Effector memory CD8-positive, alpha-beta T cell (primary cell): ENCODE results near the gene PXK.

Experiments used
- ATAC-seq: fragments of 150-1000 bp; cut with Tn5 transposase; replicated peaks from 2 replicates; pipeline ENCODE4 v1.10.0; 2021; ENCODE audit warnings: mild to moderate bottlenecking, moderate library complexity
- DNase-seq, 3 experiments: peaks; one replicate each; pipeline ENCODE4 v3.0.0; 2021
- H3K27ac Mint-ChIP-seq, 2 donors: one replicate each; pipeline ENCODE4 v1.8.0; 2022; ENCODE audit warnings: mild to moderate bottlenecking in 2 of 2, mixed read lengths in 2 of 2, moderate library complexity in 2 of 2
- H3K27me3 Mint-ChIP-seq, 2 donors: one replicate each; pipeline ENCODE4 v1.8.0; 2022; ENCODE audit warnings: mixed read lengths in 2 of 2
- H3K36me3 Mint-ChIP-seq: one replicate; pipeline ENCODE4 v1.8.0; 2022; ENCODE audit warnings: mild to moderate bottlenecking, moderate library complexity, mixed read lengths; ENCODE audit not compliant: insufficient read depth
- H3K4me1 Mint-ChIP-seq, 2 donors: one replicate each; pipeline ENCODE4 v1.8.0; 2022; ENCODE audit warnings: low read depth in 2 of 2, mixed read lengths in 2 of 2
- H3K4me3 Mint-ChIP-seq, 2 donors: one replicate each; pipeline ENCODE4 v1.8.0; 2022; ENCODE audit warnings: mild to moderate bottlenecking in 2 of 2, mixed read lengths in 2 of 2, moderate library complexity in 2 of 2
- H3K9me3 Mint-ChIP-seq, 2 donors: one replicate each; pipeline ENCODE4 v1.8.0; 2022; ENCODE audit warnings: mixed read lengths in 2 of 2

Gene PXK

DNA sequence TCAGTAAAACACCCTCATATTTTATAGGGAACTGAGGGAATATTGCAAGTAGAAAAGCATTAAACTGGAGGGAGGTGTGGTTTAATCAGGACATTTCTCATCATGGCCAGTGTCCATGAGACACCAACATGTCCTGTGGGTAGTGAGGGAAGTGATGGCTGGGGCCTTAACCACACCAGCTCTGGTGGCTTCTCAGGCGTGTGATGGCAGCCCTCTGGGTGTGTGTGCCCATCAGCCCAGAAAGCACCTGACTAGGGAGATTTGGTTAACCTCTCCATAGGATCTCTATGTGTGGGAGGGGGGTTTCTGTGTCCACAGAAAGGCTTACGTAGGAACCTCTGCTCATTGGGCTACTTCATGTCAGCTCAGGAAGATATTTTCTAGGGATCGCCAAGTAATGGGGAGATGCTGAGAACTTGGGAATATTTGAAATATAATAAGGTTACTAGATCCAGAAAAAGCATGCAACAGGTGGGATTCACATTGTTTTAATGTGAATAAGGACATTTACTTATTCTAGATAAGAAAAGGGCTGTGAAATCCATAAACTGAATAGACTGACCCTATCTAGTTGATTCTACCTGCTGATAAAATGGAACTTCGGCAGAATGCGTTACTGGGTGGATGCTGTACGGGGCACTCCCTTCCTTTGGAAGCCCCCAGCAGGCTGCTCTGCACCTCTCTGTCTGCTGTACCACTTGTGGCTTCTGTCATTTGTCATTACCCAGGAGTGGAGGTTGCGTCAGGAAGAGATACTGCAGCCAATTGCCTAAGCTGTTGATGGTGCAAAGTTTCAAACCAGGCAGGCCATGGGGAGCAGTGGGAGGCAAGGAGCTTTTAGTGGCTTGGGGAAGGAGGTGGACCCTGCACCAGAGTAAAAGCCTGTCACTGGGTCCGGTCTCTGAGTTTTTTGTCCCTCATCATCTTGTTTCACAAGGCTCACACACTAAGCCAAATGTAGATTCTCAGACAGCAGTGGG, 79.4 kb downstream of the PXK start:
- peaks cover 10% of the 10 kb centered on the region for H3K36me3 Mint-ChIP-seq

DNA sequence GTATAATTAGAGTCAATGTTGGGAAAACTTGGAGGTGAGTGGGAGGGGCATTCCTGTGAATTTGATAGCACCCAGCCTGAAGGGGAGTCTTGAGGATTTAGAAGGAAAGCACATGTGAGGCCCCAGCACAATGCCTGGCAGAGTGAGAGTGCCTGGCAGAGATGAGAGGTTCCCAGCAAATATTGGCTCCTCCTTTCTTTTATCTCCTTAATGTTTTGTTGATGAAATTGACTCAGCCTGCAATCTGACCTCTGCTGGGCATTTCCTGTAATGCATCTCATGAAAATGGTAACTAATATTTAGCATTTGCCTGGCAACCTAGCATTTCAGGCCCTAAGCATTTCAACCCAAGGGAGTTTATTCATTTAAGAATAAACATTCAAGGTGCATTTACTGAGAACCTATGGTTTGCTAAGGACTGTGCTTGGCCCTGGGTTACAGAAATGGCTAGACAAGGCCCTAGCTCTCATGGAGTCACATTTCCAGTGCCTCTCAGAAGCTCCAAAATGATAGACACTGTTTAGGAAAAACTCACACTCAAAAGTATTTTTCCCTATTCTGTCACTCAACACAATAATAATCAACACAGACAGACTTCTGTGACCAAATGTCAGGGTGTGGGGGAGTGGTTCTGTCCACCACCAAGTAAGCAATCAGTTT, 82.0 kb downstream of the PXK start:
- Mint-ChIP-seq H3K27me3 (no peaks in the 10 kb centered on the region), H3K27ac (no peak overlapping the region), H3K36me3 (peaks cover 10% of the 10 kb centered on the region), H3K9me3 (no peaks in the 10 kb centered on the region), H3K4me3 (no peak overlapping the region), H3K4me1 (peaks cover 0 to 4% of the 10 kb centered on the region in 2 donors)
- peak; percentile 51 to 62 (median 56) for DNase-seq
- peak; percentile 78 for ATAC-seq

More for the DNA sequence above, 79.4 kb downstream of the PXK start:
- H3K27ac Mint-ChIP-seq = no peak overlapping the region
- DNase-seq (no peak), ATAC-seq (no peak)
- H3K27me3 Mint-ChIP-seq = no peaks in the 10 kb centered on the region
- no peaks in the 10 kb centered on the region for H3K4me1 Mint-ChIP-seq
- H3K9me3 Mint-ChIP-seq = no peaks in the 10 kb centered on the region
- no peak overlapping the region for H3K4me3 Mint-ChIP-seq

DNA sequence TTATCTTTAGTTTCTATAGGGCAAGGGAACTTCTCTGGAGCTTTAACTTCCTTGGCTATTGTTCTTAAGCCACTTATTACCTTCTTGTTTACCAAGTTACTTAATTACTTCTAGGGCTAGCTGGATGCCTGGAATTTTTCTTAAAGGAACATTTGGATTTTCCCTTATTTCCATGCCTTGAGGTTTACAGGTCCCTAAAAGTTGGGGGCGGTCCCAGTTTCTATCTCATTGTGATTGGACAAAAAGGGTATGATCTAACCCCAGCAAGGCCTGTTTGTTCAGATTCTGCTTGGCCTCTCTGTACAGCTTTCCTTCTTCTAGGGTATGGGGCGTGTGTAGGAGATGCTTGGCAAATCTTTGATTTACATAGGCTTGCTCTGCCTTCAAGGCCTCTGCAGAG, 83.5 kb downstream of the PXK start:
- ATAC-seq (no peak), DNase-seq (no peak)
- H3K4me3 Mint-ChIP-seq = no peak overlapping the region
- no peak overlapping the region for H3K27ac Mint-ChIP-seq
- H3K36me3 Mint-ChIP-seq = peaks cover 7% of the 10 kb centered on the region
- peaks cover 2 to 7% of the 10 kb centered on the region in 2 donors for H3K4me1 Mint-ChIP-seq
- H3K9me3 Mint-ChIP-seq = no peaks in the 10 kb centered on the region
- H3K27me3 Mint-ChIP-seq = no peaks in the 10 kb centered on the region

DNA sequence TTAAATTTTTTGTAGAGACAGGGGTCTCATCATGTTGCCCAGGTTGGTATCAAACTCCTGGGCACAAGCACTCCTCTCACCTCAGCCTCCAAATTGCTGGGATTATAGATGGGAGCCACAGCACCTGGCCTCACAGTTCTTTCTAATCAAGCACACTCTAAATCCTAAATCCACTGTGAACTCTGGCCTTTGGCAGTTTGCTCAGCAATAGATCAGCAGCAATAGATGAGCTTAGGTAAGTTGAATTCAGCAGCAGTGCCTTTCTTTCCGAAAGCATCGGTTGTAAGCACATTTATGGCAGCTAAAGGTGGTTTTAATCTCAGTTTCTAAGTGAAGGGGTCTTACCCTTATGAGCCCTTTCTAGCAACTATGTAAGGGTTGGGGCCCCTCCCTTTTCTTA, 84.4 kb downstream of the PXK start:
- Mint-ChIP-seq H3K36me3 (peaks cover 6% of the 10 kb centered on the region), H3K4me1 (peaks cover 2 to 7% of the 10 kb centered on the region in 2 donors), H3K27ac (no peak overlapping the region), H3K27me3 (no peaks in the 10 kb centered on the region), H3K9me3 (no peaks in the 10 kb centered on the region), H3K4me3 (no peak overlapping the region)
- DNase-seq (no peak), ATAC-seq (no peak)

DNA sequence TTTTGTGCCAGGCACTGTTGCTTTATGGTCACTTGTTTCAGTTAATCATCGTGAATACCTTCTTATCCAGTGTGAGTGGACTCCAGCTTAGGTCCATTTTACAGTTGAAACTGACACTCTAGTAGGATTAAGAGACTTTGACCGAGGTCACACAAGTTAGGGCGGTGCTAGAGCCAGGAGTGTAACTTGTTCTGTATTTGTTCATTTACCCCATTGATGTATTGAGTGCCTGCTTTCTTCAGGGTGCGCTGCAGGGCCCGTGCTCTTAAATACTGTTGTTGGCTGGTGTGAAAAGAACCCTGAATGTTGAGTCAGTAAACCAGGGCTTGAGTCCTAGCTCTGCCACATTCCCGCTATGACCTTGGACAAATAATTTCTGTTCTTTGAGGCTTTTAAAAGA, 85.5 kb downstream of the PXK start:
- DNase-seq = no peak
- Mint-ChIP-seq H3K27me3 (no peaks in the 10 kb centered on the region), H3K4me1 (peaks cover 2 to 7% of the 10 kb centered on the region in 2 donors), H3K27ac (no peak overlapping the region), H3K4me3 (no peak overlapping the region), H3K36me3 (peaks cover 8% of the 10 kb centered on the region), H3K9me3 (no peaks in the 10 kb centered on the region)
- no peak for ATAC-seq

DNA sequence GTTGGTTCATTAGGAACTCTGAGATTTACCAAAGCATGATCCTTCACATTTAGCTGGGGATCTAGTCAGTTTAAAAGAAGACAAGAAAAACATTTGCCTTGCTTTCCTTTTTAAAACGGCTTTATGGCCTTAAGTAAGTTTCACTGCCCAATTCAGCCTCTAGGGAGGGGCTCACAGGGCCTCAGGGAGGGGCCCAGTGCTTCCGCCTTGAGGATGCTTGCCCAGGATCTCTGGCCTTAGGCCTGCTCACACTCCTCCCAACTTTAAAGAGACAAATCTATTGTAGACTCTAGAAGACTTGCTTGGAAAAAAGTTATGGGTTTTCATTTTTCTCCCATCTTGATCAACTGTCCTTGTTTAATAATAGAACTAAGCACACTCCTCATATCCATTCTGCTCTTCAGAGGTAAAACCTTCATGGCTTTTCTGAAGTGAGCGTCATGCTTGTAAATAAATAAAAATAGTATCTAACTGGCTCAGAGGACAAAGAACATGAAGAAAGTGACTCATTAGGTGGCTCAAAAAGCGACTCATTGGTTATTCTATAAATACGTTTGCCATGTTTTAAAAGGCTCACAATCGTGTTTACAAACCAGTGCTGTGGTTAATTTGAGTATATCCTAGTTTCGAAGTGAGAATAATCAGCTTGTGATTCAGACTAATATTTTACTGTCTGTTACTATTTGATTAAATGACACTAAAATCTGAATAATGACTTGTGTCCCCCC, 87.3 kb downstream of the PXK start:
- DNase-seq (no peak), ATAC-seq (no peak)
- H3K4me3 Mint-ChIP-seq = no peak overlapping the region
- peaks cover 2 to 7% of the 10 kb centered on the region in 2 donors for H3K4me1 Mint-ChIP-seq
- H3K27me3 Mint-ChIP-seq = no peaks in the 10 kb centered on the region
- H3K36me3 Mint-ChIP-seq = peaks cover 14% of the 10 kb centered on the region
- peak overlapping the region; percentile 67 to 77 for H3K27ac Mint-ChIP-seq
- no peaks in the 10 kb centered on the region for H3K9me3 Mint-ChIP-seq

DNA sequence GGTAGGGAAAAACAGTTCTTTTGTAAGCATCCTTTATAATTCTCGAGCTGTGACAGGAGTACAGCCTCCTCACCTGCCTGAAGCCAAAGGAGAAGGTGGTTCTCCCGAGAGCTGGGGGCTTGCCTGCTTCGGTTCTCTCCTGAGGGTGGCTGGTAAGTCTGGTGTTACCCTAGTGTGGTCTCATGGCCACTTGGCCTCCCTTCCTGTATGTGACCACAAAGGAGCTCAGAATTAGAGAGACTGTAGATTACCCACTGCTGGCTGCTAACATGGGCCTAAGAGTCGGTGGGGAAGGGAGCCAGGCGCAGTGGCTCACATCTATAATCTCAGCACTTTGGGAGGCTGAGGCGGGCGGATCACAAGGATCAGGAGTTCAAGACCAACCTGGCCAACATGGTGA, 88.3 kb downstream of the PXK start:
- H3K27me3 Mint-ChIP-seq = no peaks in the 10 kb centered on the region
- H3K27ac Mint-ChIP-seq = peak overlapping the region; percentile 67 to 77
- DNase-seq (no peak), ATAC-seq (no peak)
- H3K4me1 Mint-ChIP-seq = peaks cover 2 to 7% of the 10 kb centered on the region in 2 donors
- H3K36me3 Mint-ChIP-seq = peaks cover 20% of the 10 kb centered on the region
- H3K4me3 Mint-ChIP-seq = no peak overlapping the region
- H3K9me3 Mint-ChIP-seq = no peaks in the 10 kb centered on the region

DNA sequence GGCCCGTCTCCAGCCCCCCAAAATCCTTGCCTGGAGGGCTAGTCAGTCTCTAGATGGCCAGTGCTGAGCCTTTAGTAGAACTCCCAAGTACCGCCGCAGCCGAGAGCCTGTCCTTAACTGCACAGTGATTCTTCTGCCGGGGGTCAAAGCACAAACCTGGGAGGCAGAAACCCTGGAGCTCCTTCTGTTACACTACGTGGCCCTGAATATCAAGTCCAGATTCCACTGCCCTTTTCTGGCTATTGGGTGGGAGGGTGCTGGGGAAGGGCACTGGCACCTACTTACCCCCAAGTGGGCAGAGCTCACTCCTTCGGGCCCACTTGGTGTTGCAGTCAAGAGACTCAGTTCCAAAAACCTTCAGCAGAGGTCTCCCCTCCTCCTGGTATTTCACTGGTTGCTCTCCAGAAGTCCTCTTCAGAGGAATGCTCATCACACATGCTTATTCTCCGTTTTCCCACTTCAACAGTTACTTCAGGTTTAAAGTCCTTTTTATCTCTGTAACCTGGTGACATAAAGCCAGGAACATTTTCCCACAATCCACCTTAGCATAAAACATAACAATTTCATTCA, 90.1 kb downstream of the PXK start:
- Mint-ChIP-seq H3K9me3 (no peaks in the 10 kb centered on the region), H3K36me3 (peaks cover 35% of the 10 kb centered on the region), H3K4me3 (no peak overlapping the region), H3K27ac (peak overlapping the region in 1 of 2 donors; percentile 23), H3K27me3 (no peaks in the 10 kb centered on the region), H3K4me1 (peaks cover 2 to 7% of the 10 kb centered on the region in 2 donors)
- no peak for DNase-seq
- ATAC-seq = no peak

DNA sequence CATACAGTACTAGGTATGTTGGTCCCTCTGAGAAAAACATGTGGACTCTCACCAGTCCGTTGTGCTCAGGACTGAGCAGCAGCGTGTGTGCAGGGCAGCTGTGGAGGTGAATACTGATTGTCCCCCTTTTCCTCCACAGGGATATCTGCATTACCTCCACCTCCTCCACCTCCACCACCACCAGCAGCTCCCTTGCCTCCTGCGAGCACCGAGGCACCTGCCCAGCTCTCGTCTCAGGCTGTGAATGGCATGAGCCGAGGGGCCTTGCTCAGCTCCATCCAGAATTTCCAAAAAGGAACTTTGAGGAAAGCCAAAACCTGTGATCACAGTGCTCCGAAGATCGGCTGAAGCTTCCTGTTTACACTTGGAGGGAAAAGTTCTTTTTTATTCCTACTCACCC, 91.9 kb downstream of the PXK start:
- Mint-ChIP-seq H3K4me3 (no peak overlapping the region), H3K4me1 (peaks cover 2 to 3% of the 10 kb centered on the region in 2 donors), H3K9me3 (no peaks in the 10 kb centered on the region), H3K27ac (peak overlapping the region; percentile 29 to 41), H3K36me3 (peaks cover 52% of the 10 kb centered on the region), H3K27me3 (no peaks in the 10 kb centered on the region)
- ATAC-seq = no peak
- no peak for DNase-seq

DNA sequence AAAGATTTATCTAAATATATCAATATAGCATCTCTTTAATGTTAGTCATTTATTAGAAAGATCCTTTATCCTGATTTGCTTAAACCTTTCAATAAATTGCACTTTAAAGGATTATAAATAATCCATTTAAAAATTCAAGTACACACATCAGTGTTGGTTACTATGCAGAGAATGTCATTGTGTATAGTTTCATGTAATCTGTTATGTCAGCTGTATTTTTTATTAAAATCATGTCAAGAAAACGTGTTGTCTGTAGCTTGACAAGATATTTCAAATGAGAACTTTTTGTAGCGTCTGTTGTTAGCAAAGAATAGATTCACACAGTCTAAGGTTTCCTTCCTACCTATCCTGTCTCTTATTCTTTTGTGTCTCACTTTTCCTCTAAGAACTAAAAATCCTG, 93.1 kb downstream of the PXK start:
- Mint-ChIP-seq H3K4me3 (no peak overlapping the region), H3K36me3 (peaks cover 63% of the 10 kb centered on the region), H3K9me3 (no peaks in the 10 kb centered on the region), H3K4me1 (peaks cover 0 to 2% of the 10 kb centered on the region in 2 donors), H3K27ac (peak overlapping the region in 1 of 2 donors; percentile 84), H3K27me3 (no peaks in the 10 kb centered on the region)
- DNase-seq = no peak
- no peak for ATAC-seq

DNA sequence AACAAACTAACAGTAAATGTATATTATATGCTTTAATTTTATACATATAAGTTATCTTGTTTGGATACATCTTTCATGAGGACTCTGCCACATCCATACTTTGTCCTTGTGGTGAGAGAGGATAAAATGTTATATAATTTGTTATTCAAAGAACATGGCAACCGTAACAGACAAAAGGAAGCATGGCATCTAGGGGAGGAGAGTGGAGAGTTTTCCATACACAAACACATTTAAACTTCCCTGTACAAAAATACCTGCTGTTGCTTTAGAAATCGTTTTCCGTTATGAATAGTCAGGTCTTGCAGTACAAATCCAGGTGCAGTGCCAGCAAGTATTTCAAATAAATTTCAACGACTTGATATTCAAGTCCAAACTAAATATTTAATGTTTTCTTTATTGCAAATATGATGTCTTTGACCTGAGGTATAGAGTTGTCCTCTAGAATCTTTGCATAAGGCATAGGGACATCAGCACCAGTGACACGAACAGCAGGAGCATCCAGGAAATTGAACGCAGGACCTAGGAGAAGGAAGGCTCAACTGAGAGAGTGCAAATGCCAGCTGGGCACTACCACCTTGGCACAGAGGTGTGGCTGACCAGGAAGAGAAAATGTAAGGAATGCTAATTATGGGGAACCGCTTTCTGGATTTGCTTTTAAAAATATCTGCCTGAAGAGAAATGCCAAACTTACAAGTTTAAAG, 95.1 kb downstream of the PXK start:
- H3K27me3 Mint-ChIP-seq = no peaks in the 10 kb centered on the region
- no peaks in the 10 kb centered on the region for H3K9me3 Mint-ChIP-seq
- peak overlapping the region in 1 of 2 donors; percentile 22 for H3K27ac Mint-ChIP-seq
- H3K4me3 Mint-ChIP-seq = no peak overlapping the region
- peaks cover 7 to 9% of the 10 kb centered on the region in 2 donors for H3K4me1 Mint-ChIP-seq
- H3K36me3 Mint-ChIP-seq = peaks cover 78% of the 10 kb centered on the region
- DNase-seq = no peak
- no peak for ATAC-seq

DNA sequence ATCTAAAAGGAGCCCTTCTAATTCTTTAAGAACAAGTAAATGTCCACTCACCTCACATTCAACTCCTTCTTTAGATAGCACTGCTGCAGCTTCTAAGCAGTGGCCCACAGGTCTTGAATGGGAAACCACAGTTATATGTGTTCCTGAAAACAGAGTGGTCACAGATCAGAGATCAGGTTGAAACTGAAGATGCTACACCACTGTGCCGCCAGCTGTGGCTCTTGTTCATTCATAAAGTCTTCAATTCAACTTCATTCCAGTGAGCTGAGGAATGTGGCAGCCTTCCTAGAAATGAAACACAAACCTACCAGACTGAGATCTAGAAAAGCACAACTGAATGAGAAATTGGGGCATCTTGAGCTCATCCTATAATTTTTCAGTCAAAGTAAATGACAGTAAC, 97.0 kb downstream of the PXK start:
- DNase-seq = no peak
- ATAC-seq = no peak
- H3K4me3 Mint-ChIP-seq = no peak overlapping the region
- H3K4me1 Mint-ChIP-seq = peaks cover 18 to 22% of the 10 kb centered on the region in 2 donors
- H3K27ac Mint-ChIP-seq = peak overlapping the region in 1 of 2 donors; percentile 52
- no peaks in the 10 kb centered on the region for H3K9me3 Mint-ChIP-seq
- peaks cover 78% of the 10 kb centered on the region for H3K36me3 Mint-ChIP-seq
- no peaks in the 10 kb centered on the region for H3K27me3 Mint-ChIP-seq
